GM18951 (cell line): ENCODE data around the gene SF3A2.

Experiments used
- POLR2A ChIP-seq: IDR thresholded peaks from 4 replicates; pipeline ENCODE4 v1.6.1; 2011; ENCODE audit warnings: mild to moderate bottlenecking; ENCODE audit not compliant: insufficient read length, insufficient read depth; ENCODE audit errors: extremely low read depth
- in situ Hi-C: fragments of 300-500 bp; cut with MboI; formaldehyde crosslinking; loops from one replicate; pipeline ENCODE4 v1.12.0; 2022; ENCODE audit warnings: low sequenced_read_pairs, mixed read lengths, inconsistent platforms; ENCODE audit not compliant: unreplicated experiment

Gene SF3A2

DNA sequence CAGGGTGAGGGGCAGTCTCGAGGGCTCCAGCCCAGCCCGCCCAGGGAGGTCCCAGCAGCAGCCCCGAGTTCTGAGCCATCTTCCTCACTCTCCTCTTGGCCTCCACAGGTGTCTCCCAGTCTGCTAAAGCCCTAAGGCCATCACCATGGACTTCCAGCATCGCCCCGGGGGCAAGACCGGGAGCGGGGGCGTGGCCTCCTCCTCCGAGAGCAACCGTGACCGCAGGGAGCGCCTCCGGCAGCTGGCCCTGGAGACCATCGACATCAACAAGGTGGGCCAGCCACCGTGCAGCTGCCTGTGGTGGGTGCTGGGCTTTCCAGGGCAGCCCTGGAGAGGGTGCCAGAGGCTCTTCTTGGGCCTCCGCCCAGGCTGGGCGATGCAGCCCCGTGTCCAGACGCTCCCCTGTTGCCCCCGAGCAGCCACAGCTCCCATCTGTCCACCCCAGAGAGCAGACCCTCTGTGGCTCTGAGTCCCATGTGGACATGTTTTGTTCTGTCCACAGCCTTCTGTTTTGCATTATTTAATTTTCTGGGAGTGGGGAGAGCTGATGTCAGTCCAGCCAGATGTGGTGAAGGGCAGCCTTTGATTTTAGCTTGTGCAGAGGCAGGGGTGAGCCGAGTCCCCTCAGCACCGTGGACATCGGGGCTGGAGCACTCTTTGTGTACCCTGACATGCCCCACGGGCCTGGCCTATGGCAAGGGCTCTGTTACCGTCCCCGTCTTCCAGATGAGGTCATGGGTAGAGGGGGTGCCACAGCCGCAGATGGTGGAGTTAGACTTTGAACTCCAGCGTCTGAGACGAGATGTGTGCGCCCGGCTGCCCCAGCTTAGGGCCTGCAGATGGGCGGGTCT, 6.9 kb downstream of the SF3A2 start:
- TF ChIP-seq POLR2A, result peak; percentile 3
- in situ Hi-C loops, result no loop called here

DNA sequence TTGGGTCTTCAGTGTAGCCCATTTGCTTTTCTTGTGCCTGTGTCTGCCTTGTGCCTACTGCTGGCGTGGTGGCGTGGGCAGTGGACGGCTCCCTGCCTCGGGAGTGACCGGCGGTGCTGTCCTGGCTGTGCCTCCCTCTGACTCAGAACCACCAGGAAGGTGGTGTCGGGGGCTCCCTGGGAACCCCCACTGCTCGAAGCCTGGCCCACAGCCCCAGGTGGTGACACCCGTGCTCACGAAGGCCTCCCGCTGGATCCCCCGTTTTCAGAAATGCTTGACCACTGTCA, 7.4 kb downstream of the SF3A2 start:
- no peak for TF ChIP-seq POLR2A
- in situ Hi-C loops, result no loop called here

DNA sequence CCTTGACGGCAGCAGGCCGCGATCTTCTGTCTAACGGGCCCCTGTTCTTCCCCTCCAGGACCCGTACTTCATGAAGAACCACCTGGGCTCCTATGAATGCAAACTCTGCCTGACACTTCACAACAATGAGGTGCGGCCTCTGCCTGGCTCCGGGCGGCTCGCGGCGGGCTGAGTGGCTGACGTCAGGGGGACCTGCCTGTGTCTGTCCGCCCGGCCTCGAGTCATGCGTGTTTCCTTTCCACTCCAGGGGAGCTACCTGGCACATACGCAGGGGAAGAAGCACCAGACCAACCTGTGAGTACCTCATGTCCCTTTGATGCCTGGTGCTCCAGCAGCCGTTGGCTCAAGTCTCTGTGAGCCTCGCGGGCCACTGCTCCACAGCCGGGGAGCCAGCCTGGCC, 7.9 kb downstream of the SF3A2 start:
- TF ChIP-seq POLR2A, result no peak
- in situ Hi-C loops, result no loop called here

DNA sequence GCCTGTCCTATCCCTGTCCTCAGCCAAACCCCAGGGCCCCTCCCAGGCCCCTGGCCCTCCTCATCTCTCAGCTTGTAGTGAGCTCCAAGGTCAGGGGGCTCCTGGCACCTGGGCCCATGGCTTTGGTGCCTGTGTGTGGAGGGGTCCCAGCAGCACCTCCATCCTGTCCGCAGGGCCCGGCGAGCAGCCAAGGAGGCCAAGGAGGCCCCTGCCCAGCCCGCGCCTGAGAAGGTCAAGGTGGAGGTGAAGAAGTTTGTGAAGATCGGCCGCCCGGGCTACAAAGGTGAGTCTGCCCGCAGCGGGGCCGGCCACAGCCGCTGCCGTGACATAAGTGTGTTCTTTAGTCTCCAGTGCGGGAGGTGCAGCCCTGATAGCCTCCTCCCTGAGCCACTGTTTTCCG, 8.6 kb downstream of the SF3A2 start:
- in situ Hi-C loops, result no loop called here
- TF ChIP-seq POLR2A, result no peak

DNA sequence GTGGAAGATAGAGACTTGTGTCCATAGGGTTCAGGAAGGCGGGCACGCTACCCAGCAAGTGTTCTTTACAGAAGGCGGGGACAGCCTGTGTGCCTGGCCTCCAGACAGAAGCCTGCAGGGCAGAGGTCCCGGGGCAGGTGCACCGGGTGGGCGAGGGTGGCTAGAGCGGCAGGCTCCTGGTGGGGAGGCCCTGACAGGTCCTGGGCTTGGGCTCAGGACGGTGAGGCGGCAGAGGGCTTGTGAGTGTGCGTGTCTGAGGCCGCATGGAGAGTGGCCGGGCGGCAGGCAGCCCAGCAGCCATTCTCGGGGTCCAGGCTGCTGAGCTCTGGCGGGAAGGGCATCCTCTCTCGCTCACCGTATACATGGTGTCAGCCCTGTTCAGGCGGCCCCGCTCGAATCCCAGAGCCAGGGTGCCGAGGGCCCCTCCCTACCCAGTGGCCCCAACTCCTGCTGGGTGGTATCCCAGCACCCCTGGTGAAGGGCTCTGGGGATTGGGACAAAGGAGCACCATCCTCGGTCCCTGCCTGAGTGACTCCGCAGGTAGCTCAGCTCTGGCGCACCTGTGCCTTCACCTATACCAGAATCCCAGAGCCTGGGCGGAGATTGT, 9.5 kb downstream of the SF3A2 start:
- in situ Hi-C loops, result no loop called here
- no peak for TF ChIP-seq POLR2A

DNA sequence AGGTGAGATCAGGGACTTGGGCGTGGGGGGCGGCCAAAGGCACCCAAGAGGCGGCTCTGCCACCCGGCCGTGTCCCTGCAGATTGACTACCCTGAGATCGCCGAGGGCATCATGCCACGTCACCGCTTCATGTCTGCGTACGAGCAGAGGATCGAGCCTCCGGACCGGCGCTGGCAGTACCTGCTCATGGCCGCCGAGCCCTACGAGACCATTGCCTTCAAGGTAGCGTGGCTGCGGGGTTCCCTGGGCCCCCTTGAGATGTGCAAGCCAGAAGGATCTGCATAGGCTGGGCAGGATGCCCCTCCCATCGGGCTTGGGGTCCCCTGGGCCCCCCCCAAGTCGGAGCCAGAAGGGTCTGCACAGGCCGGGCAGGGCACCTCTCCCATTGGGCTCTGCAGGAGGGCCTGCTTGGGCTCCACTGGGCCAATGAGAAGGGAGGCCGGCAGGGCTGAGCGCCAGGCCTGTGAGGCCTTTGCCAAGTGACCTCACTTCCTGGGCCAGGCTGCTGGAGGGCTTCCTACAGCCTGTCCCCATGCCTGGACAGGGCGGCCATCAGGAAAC, 10.3 kb downstream of the SF3A2 start:
- no peak for TF ChIP-seq POLR2A
- in situ Hi-C loops, result no loop called here

DNA sequence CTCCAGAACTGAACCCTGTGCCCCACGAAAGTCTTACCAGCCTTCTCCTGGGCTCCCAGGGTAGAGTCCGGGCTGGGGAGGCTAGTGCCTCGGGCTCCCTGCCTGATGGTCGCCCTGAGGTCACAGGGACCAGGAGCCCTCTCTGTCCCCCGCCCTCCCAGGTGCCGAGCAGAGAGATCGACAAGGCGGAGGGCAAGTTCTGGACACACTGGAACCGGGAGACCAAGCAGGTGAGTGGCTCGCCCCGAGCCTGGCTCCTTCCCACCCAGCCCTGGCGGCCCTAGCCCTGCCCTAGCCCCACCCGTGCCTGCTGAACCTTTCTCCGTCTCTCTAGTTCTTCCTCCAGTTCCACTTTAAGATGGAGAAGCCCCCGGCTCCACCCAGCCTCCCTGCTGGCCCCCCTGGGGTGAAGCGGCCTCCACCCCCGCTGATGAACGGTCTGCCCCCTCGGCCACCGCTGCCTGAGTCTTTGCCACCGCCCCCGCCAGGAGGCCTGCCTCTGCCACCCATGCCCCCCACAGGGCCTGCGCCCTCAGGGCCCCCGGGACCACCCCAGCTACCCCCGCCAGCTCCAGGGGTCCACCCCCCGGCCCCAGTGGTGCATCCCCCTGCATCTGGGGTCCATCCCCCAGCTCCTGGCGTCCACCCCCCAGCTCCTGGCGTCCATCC, 10.9 kb downstream of the SF3A2 start:
- in situ Hi-C loops, result no loop called here
- no peak for TF ChIP-seq POLR2A

DNA sequence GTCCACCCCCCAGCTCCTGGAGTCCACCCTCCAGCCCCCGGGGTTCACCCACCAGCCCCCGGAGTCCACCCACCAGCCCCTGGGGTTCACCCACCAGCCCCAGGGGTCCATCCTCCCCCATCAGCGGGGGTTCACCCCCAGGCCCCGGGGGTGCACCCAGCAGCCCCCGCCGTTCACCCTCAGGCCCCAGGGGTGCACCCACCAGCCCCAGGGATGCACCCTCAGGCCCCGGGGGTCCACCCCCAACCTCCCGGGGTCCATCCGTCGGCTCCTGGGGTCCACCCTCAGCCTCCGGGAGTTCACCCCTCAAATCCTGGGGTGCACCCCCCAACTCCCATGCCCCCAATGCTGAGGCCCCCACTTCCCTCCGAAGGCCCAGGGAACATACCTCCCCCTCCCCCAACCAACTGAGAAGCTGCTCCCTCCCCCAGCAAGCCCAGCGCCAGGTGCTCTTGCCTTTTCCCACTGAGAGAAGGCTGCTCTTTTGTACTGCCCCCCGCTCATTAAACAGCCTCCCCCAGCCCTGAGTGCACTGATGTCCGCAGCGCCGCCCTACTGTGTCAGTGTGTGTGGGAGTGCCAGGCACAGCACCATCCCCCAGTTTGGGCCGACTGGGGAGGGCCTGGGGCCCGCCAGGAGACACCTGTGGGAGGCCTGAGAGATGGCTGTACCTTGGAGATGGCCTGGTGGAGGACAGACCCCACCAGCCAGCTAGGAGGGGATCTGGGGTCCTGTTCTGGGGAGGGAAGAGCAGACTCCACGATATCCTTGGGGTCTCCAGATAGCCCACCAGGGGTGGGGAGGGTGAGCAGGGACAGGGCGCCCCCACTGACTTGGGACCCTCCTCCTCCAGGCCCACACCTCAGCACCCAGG, 11.7 kb downstream of the SF3A2 start:
- TF ChIP-seq POLR2A, result no peak
- in situ Hi-C loops, result no loop called here

DNA sequence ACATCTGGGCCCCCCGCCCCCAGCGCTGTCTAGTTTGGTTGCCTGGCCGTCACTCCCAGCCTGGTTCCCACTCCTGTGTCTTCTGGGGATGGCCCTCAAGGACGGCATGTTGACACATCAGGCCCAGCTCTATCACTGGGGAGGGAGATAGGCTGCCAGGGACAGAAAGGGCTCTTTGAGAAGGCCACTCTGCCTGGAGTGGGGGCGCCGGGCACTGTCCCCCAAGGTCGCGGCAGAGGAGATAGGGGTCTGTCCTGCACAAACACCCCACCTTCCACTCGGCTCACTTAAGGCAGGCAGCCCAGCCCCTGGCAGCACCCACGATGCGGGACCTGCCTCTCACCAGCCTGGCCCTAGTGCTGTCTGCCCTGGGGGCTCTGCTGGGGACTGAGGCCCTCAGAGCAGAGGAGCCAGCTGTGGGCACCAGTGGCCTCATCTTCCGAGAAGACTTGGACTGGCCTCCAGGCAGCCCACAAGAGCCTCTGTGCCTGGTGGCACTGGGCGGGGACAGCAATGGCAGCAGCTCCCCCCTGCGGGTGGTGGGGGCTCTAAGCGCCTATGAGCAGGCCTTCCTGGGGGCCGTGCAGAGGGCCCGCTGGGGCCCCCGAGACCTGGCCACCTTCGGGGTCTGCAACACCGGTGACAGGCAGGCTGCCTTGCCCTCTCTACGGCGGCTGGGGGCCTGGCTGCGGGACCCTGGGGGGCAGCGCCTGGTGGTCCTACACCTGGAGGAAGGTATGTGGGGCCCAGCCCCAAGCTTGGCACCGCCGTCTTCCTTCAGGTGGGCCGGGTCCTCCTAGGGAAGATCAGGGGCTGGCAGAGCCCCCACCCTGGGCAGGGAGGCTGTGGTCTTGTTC, 12.6 kb downstream of the SF3A2 start, which contains the start of gene AMH:
Gene AMH, plus strand, starts transcription at position 314 of the 857 bp plus-strand sequence. Its CDS starts 10 bp downstream, at position 324.
- in situ Hi-C loops, result no loop called here
- TF ChIP-seq POLR2A, result peak; percentile 10

DNA sequence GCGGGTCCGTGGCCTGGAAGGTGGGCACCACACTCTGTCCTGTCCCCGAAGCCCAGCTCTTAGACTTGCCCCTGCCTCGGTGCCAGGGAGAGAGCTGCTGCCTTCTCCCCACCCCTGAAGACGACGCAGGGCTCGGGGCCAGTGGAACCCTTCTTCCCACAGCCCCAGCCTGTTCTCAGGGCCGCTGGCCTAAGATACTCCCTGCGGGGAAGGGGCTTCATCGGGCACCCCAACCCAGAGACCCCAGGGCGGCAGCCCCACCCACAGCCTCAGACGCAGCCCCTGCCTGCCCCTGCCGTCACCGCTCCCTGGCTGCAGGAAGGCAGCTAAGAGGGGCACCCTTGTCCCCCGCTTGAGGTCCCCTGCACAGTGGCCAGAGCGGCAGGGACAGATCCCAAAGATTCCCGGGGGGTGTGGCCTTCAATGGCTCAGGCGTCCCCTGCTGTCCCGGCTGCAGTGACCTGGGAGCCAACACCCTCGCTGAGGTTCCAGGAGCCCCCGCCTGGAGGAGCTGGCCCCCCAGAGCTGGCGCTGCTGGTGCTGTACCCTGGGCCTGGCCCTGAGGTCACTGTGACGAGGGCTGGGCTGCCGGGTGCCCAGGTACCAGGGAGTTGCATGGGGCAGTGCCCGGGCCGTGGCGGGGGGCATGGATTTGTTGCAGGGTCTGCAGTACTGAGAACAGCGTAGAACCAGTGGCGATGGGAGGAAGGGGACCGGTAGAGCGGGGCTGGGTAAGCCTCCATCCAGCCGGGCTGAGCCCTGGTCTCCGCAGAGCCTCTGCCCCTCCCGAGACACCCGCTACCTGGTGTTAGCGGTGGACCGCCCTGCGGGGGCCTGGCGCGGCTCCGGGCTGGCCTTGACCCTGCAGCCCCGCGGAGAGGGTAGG, 13.5 kb downstream of the SF3A2 start:
- in situ Hi-C loops, result no loop called here
- no peak for TF ChIP-seq POLR2A

DNA sequence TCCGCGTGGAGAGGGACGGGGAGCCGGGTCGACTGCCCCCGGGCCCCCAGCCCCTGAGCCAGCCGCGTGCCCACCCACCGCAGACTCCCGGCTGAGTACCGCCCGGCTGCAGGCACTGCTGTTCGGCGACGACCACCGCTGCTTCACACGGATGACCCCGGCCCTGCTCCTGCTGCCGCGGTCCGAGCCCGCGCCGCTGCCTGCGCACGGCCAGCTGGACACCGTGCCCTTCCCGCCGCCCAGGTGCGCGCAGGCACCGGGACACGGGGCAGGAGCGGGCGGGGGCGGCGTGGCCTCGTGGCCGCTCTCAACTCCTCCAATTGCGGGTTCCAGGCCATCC, 14.1 kb downstream of the SF3A2 start:
- in situ Hi-C loops, result no loop called here

More for the DNA sequence above, 14.1 kb downstream of the SF3A2 start:
- TF ChIP-seq POLR2A, result no peak
